Astrocyte (in vitro differentiated cells and primary cell): ENCODE data around the gene PLPP1. TPM values are rescaled to one million over a fixed set of nuclear protein-coding genes. Genes with fewer than 3 reads are reported as not detected.
A peak's percentile ranks its signal among the peaks of the same experiment; 100 is the strongest.

Source experiments
- DNase-seq: peaks from one replicate; pipeline ENCODE4 v3.0.0-alpha.2; 2010; ENCODE audit warnings: low read depth
- FAIRE-seq: peaks from 2 replicates; lab custom pipeline; 2011; peaks lifted over from hg19 to GRCh38; lab: Jason Lieb, UNC
- H2AFZ ChIP-seq: 2 replicates; pipeline ENCODE4 v1.6.0; 2012; ENCODE audit warnings: low read depth, low read length, inconsistent platforms
- H3K27ac ChIP-seq: 2 replicates; pipeline ENCODE4 v1.5.1; 2011; ENCODE audit warnings: low read depth, low read length, inconsistent platforms
- H3K27me3 ChIP-seq: 2 replicates; pipeline ENCODE4 v1.6.0; 2011; ENCODE audit warnings: low read length, inconsistent platforms; ENCODE audit not compliant: insufficient read depth
- H3K36me3 ChIP-seq: 2 replicates; pipeline ENCODE4 v1.5.1; 2011; ENCODE audit warnings: low read length, inconsistent platforms; ENCODE audit not compliant: insufficient read depth
- H3K4me1 ChIP-seq: 2 replicates; pipeline ENCODE4 v1.5.1; 2011; ENCODE audit warnings: low read length, inconsistent platforms; ENCODE audit not compliant: insufficient read depth
- H3K4me2 ChIP-seq: 2 replicates; pipeline ENCODE4 v1.6.0; 2012; ENCODE audit warnings: low read length, inconsistent platforms
- H3K4me3 ChIP-seq: 2 replicates; pipeline ENCODE4 v1.5.1; 2011; ENCODE audit warnings: low read depth, mild to moderate bottlenecking, low read length, inconsistent platforms; ENCODE audit not compliant: insufficient read depth
- H3K79me2 ChIP-seq: 2 replicates; pipeline ENCODE4 v1.6.0; 2012; ENCODE audit warnings: mild to moderate bottlenecking, low read length, inconsistent platforms; ENCODE audit not compliant: insufficient read depth
- H3K9ac ChIP-seq: 2 replicates; pipeline ENCODE4 v1.6.0; 2012; ENCODE audit warnings: mild to moderate bottlenecking, low read length, inconsistent platforms
- H3K9me3 ChIP-seq: 2 replicates; pipeline ENCODE4 v1.5.1; 2012; ENCODE audit warnings: low read depth, mild to moderate bottlenecking, low read length, inconsistent platforms; ENCODE audit not compliant: insufficient read depth
- H4K20me1 ChIP-seq: 2 replicates; pipeline ENCODE4 v1.6.0; 2012; ENCODE audit warnings: low read length, inconsistent platforms; ENCODE audit not compliant: insufficient read depth
- H3K27ac Mint-ChIP-seq: one replicate; pipeline ENCODE4 v1.8.0; 2021; ENCODE audit warnings: mild to moderate bottlenecking, mixed read lengths; ENCODE audit not compliant: unreplicated experiment
- H3K27me3 Mint-ChIP-seq: one replicate; pipeline ENCODE4 v1.8.0; 2021; ENCODE audit warnings: low read depth, mixed read lengths; ENCODE audit not compliant: unreplicated experiment
- H3K36me3 Mint-ChIP-seq: one replicate; pipeline ENCODE4 v1.8.0; 2021; ENCODE audit warnings: low read depth, mixed read lengths; ENCODE audit not compliant: unreplicated experiment
- H3K4me1 Mint-ChIP-seq: one replicate; pipeline ENCODE4 v1.8.0; 2021; ENCODE audit warnings: low read depth, mixed read lengths; ENCODE audit not compliant: unreplicated experiment
- H3K4me3 Mint-ChIP-seq: one replicate; pipeline ENCODE4 v1.8.0; 2021; ENCODE audit warnings: mild to moderate bottlenecking, moderate library complexity, mixed read lengths; ENCODE audit not compliant: unreplicated experiment
- H3K9me3 Mint-ChIP-seq: one replicate; pipeline ENCODE4 v1.8.0; 2021; ENCODE audit warnings: mild to moderate bottlenecking, mixed read lengths; ENCODE audit not compliant: unreplicated experiment
- EZH2 ChIP-seq: IDR thresholded peaks from 2 replicates; pipeline ENCODE4 v1.6.1; 2012; ENCODE audit warnings: mild to moderate bottlenecking, low read length, inconsistent platforms; ENCODE audit not compliant: insufficient read depth
- total RNA-seq: library from RNA; stranded (reverse); gene quantifications from 2 replicates; pipeline ENCODE4 v1.2.1, GENCODE V29; 2021
- TF ChIP-seq, protein P1 (sequence below): IDR thresholded peaks from 2 replicates; pipeline ENCODE4 v1.5.1; 2011; ENCODE audit warnings: low read depth, mild to moderate bottlenecking, inconsistent platforms, low read length, moderate library complexity; ENCODE audit not compliant: insufficient read depth

The PLPP1 gene
- total RNA-seq, 1 donor from 2014 or later, result 56.3 TPM

DNA sequence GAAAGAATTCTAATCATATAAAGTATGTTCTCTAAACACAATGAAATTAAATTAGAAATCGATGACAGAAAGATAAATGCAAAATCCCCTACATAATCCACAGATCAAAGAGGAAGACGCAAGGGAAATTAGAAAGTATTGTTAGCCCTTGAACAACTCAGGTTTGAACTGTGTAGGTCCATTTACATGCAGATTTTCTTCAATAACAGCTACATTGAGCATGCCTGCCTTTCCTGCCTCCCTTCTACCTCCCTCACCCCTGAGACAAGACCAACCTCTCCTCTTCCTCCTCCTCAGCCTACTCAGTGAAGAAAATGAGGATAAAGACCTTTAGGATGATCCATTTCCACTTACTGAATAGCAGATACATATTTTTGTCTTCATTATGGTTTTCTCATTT is 75.2 kb downstream of the PLPP1 start:
- Histone ChIP-seq H2AFZ (no peak overlapping the region), H4K20me1 (peaks cover 3% of the 10 kb centered on the region), H3K4me2 (no peak overlapping the region), H3K9me3 (no peaks in the 10 kb centered on the region), H3K27me3 (no peaks in the 10 kb centered on the region), H3K79me2 (no peaks in the 10 kb centered on the region), H3K4me3 (no peak overlapping the region), H3K27ac (no peak overlapping the region), H3K36me3 (no peaks in the 10 kb centered on the region), H3K9ac (no peak overlapping the region), H3K4me1 (peaks cover 10% of the 10 kb centered on the region)
- Mint-ChIP-seq H3K27me3 (no peaks in the 10 kb centered on the region), H3K36me3 (peaks cover 6% of the 10 kb centered on the region), H3K27ac (no peak overlapping the region), H3K4me1 (peaks cover 22% of the 10 kb centered on the region), H3K4me3 (no peak overlapping the region), H3K9me3 (no peaks in the 10 kb centered on the region)
- FAIRE-seq (no peak), DNase-seq (no peak)
- TF ChIP-seq, protein P1, sequence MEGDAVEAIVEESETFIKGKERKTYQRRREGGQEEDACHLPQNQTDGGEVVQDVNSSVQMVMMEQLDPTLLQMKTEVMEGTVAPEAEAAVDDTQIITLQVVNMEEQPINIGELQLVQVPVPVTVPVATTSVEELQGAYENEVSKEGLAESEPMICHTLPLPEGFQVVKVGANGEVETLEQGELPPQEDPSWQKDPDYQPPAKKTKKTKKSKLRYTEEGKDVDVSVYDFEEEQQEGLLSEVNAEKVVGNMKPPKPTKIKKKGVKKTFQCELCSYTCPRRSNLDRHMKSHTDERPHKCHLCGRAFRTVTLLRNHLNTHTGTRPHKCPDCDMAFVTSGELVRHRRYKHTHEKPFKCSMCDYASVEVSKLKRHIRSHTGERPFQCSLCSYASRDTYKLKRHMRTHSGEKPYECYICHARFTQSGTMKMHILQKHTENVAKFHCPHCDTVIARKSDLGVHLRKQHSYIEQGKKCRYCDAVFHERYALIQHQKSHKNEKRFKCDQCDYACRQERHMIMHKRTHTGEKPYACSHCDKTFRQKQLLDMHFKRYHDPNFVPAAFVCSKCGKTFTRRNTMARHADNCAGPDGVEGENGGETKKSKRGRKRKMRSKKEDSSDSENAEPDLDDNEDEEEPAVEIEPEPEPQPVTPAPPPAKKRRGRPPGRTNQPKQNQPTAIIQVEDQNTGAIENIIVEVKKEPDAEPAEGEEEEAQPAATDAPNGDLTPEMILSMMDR, result no peak
- no peak for TF ChIP-seq EZH2

DNA sequence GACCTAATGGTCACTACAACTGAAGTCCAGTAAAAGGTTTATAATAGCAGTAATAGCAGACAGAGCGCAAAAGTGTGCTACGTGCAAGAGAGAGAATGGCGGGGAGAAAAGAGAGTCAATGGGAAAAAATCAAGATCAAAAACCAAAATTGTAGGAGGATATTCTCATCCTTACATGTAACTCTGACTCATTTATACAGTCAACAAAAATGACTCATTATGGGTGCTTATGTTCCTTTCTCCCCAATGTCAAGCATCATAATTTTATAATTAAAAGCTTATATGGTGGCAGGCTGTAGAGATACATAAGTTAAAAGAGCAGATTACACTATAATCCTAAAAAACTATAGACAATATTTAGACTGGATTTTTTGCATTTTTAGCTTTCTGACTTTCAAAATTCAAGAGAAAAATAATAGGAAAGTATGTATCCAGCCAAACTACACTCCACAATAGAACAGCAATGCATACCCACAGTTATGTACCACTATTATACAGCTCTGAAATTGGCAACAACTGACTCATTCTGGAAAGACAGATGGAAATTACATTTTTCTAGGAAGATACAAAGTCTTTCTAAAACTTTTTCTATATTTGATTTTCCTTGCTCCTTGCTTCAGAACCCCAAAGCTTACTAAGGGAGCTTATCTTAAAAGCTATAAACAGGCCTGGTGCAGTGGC is 78.4 kb downstream of the PLPP1 start:
- peaks cover 3% of the 10 kb centered on the region for H4K20me1 ChIP-seq
- H3K4me3 Mint-ChIP-seq, result no peak overlapping the region
- no peaks in the 10 kb centered on the region for H3K27me3 Mint-ChIP-seq
- H3K4me3 ChIP-seq, result no peak overlapping the region
- no peak for TF ChIP-seq EZH2
- TF ChIP-seq, protein P1, result no peak
- no peaks in the 10 kb centered on the region for H3K79me2 ChIP-seq
- H3K27ac ChIP-seq, result peak overlapping the region; percentile 22
- peaks cover 20% of the 10 kb centered on the region for H3K4me1 Mint-ChIP-seq
- H3K4me2 ChIP-seq, result peak overlapping the region; percentile 19
- H3K4me1 ChIP-seq, result peaks cover 10% of the 10 kb centered on the region
- H3K36me3 Mint-ChIP-seq, result peaks cover 13% of the 10 kb centered on the region
- no peaks in the 10 kb centered on the region for H3K36me3 ChIP-seq
- H3K27me3 ChIP-seq, result no peaks in the 10 kb centered on the region
- H2AFZ ChIP-seq, result no peak overlapping the region
- peak; percentile 69 for DNase-seq
- no peaks in the 10 kb centered on the region for H3K9me3 ChIP-seq
- FAIRE-seq, result peak; percentile 54
- no peak overlapping the region for H3K9ac ChIP-seq
- H3K27ac Mint-ChIP-seq, result peak overlapping the region; percentile 73
- no peaks in the 10 kb centered on the region for H3K9me3 Mint-ChIP-seq

DNA sequence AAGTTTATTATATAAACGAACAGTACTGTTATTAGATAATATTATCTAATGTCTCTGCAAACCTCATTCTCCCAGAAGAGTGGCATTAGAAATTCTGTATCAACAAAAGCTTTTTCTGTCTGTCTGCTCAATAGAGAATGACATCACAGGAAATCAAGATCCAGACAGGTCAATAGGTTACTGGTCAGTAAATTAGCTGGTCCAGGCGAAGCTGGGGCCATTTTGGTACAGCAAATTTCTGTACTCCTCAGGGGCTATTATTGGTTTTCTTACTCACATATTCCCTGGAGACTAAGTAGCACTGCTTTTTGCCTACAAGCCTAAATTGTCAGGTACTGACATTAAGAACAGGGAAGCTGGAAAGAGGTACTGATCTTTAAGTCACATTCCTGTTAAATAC is 80.5 kb downstream of the PLPP1 start:
- no peak overlapping the region for H3K9ac ChIP-seq
- DNase-seq, result no peak
- Mint-ChIP-seq H3K36me3 (peaks cover 11% of the 10 kb centered on the region), H3K27me3 (no peaks in the 10 kb centered on the region), H3K27ac (no peak overlapping the region), H3K9me3 (no peaks in the 10 kb centered on the region), H3K4me1 (peaks cover 34% of the 10 kb centered on the region), H3K4me3 (no peak overlapping the region)
- peaks cover 13% of the 10 kb centered on the region for H3K4me1 ChIP-seq
- TF ChIP-seq, protein P1, result no peak
- TF ChIP-seq EZH2, result no peak
- no peak overlapping the region for H3K27ac ChIP-seq
- FAIRE-seq, result no peak
- H3K4me3 ChIP-seq, result no peak overlapping the region
- H3K4me2 ChIP-seq, result no peak overlapping the region
- H3K79me2 ChIP-seq, result no peaks in the 10 kb centered on the region
- H2AFZ ChIP-seq, result no peak overlapping the region
- H4K20me1 ChIP-seq, result no peaks in the 10 kb centered on the region
- no peaks in the 10 kb centered on the region for H3K36me3 ChIP-seq
- H3K9me3 ChIP-seq, result no peaks in the 10 kb centered on the region
- H3K27me3 ChIP-seq, result no peaks in the 10 kb centered on the region
